K562 (cell line): ENCODE results near the gene MTHFR. TPM values are rescaled to one million over a fixed set of nuclear protein-coding genes. Genes with fewer than 3 reads are reported as not detected.

Source experiments
- ATAC-seq: fragments of 200-7000 bp; cut with Tn5 transposase; 3 replicates; pipeline ENCODE4 v1.9.1; 2020; ENCODE audit warnings: moderate library complexity
- BruUV-seq: library from RNA; stranded (reverse); fragments of 400-500 nt; replicated peaks from 2 replicates; lab custom pipeline; 2021; lab: Mats Ljungman, UMichigan
- CTCF ChIA-PET: fragments of 300-600 bp; formaldehyde crosslinking; extraction: SDS; loops from one replicate; lab custom pipeline; 2021; ENCODE audit warnings: low intra/inter-chr PET ratio; lab: Yijun Ruan, JAX
- POLR2A ChIA-PET: fragments of 300-600, 350-650 bp; sonication (Branson Sonifier 250); formaldehyde crosslinking; extraction: SDS; loops from one replicate; lab custom pipeline; 2021; ENCODE audit warnings: antibody characterized with exemption, inconsistent platforms; lab: Yijun Ruan, JAX
- DNase-seq, 4 experiments: peaks; one replicate each; pipeline versions ENCODE4 v3.0.0 to v3.0.0-alpha.2; 2011 to 2018; ENCODE audit warnings: low spot score in 3 of 4, mixed read lengths in 3 of 4; ENCODE audit errors: extremely low read depth in 1 of 4
- FAIRE-seq: peaks from 2 replicates; lab custom pipeline; 2011; peaks lifted over from hg19 to GRCh38; lab: Jason Lieb, UNC
- H2AFZ ChIP-seq: 2 replicates; pipeline ENCODE4 v1.6.0; 2011; ENCODE audit warnings: low read depth, low read length, control low read depth, inconsistent platforms
- H3K27ac ChIP-seq: fragments of 200-600 bp; 3 replicates; pipeline ENCODE4 v1.8.0; 2011; ENCODE audit warnings: low read depth, mild to moderate bottlenecking, control low read depth, inconsistent platforms, low read length, moderate library complexity, mixed read lengths; ENCODE audit errors: extremely low read depth
- H3K27me3 ChIP-seq, 2 experiments: fragments of 300-600 bp in 1 of 2; 2 replicates in 1 of 2; 3 replicates in 1 of 2; pipeline versions ENCODE4 v1.6.0 to v1.8.0; 2011; ENCODE audit warnings: inconsistent platforms in 2 of 2, low read length in 2 of 2, mild to moderate bottlenecking in 1 of 2, mixed read lengths in 1 of 2, moderate library complexity in 1 of 2; ENCODE audit not compliant: control insufficient read depth in 2 of 2, insufficient read depth in 2 of 2
- H3K36me3 ChIP-seq: fragments of 300-600 bp; 3 replicates; pipeline ENCODE4 v1.8.0; 2011; ENCODE audit warnings: mild to moderate bottlenecking, low read length, inconsistent platforms; ENCODE audit not compliant: control insufficient read depth, insufficient read depth
- H3K4me1 ChIP-seq, 2 experiments: fragments of 200-600 bp in 1 of 2; replicated peaks in 1 of 2; 2 replicates in 1 of 2; 3 replicates in 1 of 2; pipeline versions ENCODE4 v1.5.1 to v1.8.0; 2011; ENCODE audit warnings: inconsistent platforms in 2 of 2, low read length in 2 of 2, mild to moderate bottlenecking in 1 of 2, mixed read lengths in 1 of 2, moderate library complexity in 1 of 2; ENCODE audit not compliant: control insufficient read depth in 2 of 2, insufficient read depth in 2 of 2
- H3K4me2 ChIP-seq: 2 replicates; pipeline ENCODE4 v1.6.1; 2011; ENCODE audit warnings: low read length, control low read depth, inconsistent platforms, mixed read lengths; ENCODE audit not compliant: insufficient read depth
- H3K4me3 ChIP-seq: fragments of 200-600 bp; sonication (generic), shearing (Covaris generic); 2 replicates; pipeline ENCODE4 v1.5.1; 2016; ENCODE audit warnings: control low read depth, inconsistent platforms
- H3K79me2 ChIP-seq: fragments of 200-600 bp; 3 replicates; pipeline ENCODE4 v1.8.0; 2011; ENCODE audit warnings: low read length, inconsistent platforms; ENCODE audit not compliant: control insufficient read depth, insufficient read depth
- H3K9ac ChIP-seq, 2 experiments: 2 replicates each; pipeline versions ENCODE4 v1.6.0 to v1.6.1; 2011; ENCODE audit warnings: low read depth in 2 of 2, low read length in 2 of 2, control low read depth in 1 of 2, inconsistent platforms in 1 of 2, mild to moderate bottlenecking in 1 of 2, mixed read lengths in 1 of 2; ENCODE audit not compliant: insufficient read depth in 1 of 2
- H3K9me1 ChIP-seq: one replicate; pipeline ENCODE4 v1.6.0; 2011; ENCODE audit warnings: inconsistent platforms, mild to moderate bottlenecking, low read length, moderate library complexity; ENCODE audit not compliant: control insufficient read depth, insufficient read depth
- H3K9me3 ChIP-seq: replicated peaks from 2 replicates; pipeline ENCODE4 v1.5.1; 2011; ENCODE audit warnings: low read depth, low read length, inconsistent platforms; ENCODE audit not compliant: control insufficient read depth, insufficient read depth
- H4K20me1 ChIP-seq: replicated peaks from 2 replicates; pipeline ENCODE4 v1.6.1; 2011; ENCODE audit warnings: low read length, inconsistent platforms, mixed read lengths; ENCODE audit not compliant: control insufficient read depth, insufficient read depth
- BRD9 ChIP-seq: fragments of 450-650 bp; IDR thresholded peaks from 2 replicates; pipeline ENCODE4 v1.6.1; 2018; ENCODE audit warnings: low read depth; ENCODE audit not compliant: partially characterized antibody
- CBX3 ChIP-seq, 2 experiments: IDR thresholded peaks; 1 replicate in 1 of 2; 2 replicates in 1 of 2; pipeline ENCODE4 v1.6.1; 2012; ENCODE audit warnings: inconsistent platforms in 2 of 2, low read length in 2 of 2, borderline replicate concordance in 1 of 2, control low read depth in 1 of 2
- KAT7 ChIP-seq: sonication (generic); formaldehyde crosslinking; IDR thresholded peaks from 2 replicates; pipeline ENCODE4 v1.8.0; 2022; ENCODE audit warnings: missing genetic modification reagents, mild to moderate bottlenecking, borderline replicate concordance
- RBFOX2 ChIP-seq: fragments of 200-400 bp; formaldehyde crosslinking; IDR thresholded peaks from 2 replicates; pipeline ENCODE4 v1.6.1; 2017; ENCODE audit warnings: low read depth, mild to moderate bottlenecking, low read length, moderate library complexity
- SRSF1 ChIP-seq: fragments of 200-400 bp; formaldehyde crosslinking; IDR thresholded peaks from 2 replicates; pipeline ENCODE4 v1.6.1; 2017; ENCODE audit warnings: mild to moderate bottlenecking, low read depth, low read length, moderate library complexity
- WGBS: fragments of 100-300 bp; shearing (Covaris generic); methylation state at CpG from one replicate; pipeline ENCODE4 v1.1.6; 2016; ENCODE audit warnings: low coverage, mixed read lengths; ENCODE audit not compliant: insufficient coverage; ENCODE audit errors: missing lambda C conversion rate; 5-methylcytosine and 5-hydroxymethylcytosine counted together
- in situ Hi-C: fragments of 300-500 bp; cut with MboI; formaldehyde crosslinking; loops from 4 replicates; pipeline ENCODE4 v1.15.0; 2018; ENCODE audit warnings: inconsistent platforms, mixed read lengths
- intact Hi-C: fragments of 100-400 bp; cut with micrococcal nuclease; formaldehyde crosslinking; loops from 2 replicates; pipeline ENCODE4 v1.14.2; 2022
- polyA plus RNA-seq, 8 experiments: library from polyadenylated mRNA; depleted of rRNA in 4 of 8; stranded (reverse) in 5 of 8; unstranded in 3 of 8; fragments of >200 nt; fragmentation: Nextera tagmentation in 2 of 8; fragmentation: Illumina TruSeq in 1 of 8; extraction: Ambion mirVana in 2 of 8; extraction: Trizol in 1 of 8; gene quantifications; 2 replicates each; pipeline versions ENCODE4 v1.2.1 to v1.2.3, GENCODE V29; 2011 to 2014; ENCODE audit warnings: inconsistent platforms in 1 of 8, missing spikeins in 1 of 8
- total RNA-seq, 7 experiments: library from RNA; depleted of rRNA in 6 of 7; stranded (reverse); fragments of >200 nt in 6 of 7; fragmentation: Illumina TruSeq in 2 of 7; extraction: Trizol in 2 of 7; gene quantifications; 2 replicates each; pipeline versions ENCODE4 v1.2.1 to v1.2.3, GENCODE V29; 2011 to 2021; ENCODE audit warnings: low replicate concordance in 1 of 7
- TF ChIP-seq, protein P1 (sequence below): fragments of 250-450 bp; sonication (Bioruptor Pico); IDR thresholded peaks from 2 replicates; pipeline ENCODE4 v1.8.0; 2022; ENCODE audit warnings: moderate library complexity, mild to moderate bottlenecking, inconsistent platforms
- TF ChIP-seq, protein P2 (sequence below), 3 experiments: fragments of 200-800 bp in 1 of 3; fragments of 250-450 bp in 1 of 3; fragments of 450-650 bp in 1 of 3; sonication (Bioruptor Pico) in 1 of 3; sonication (Bioruptor generic) in 1 of 3; formaldehyde crosslinking in 1 of 3; IDR thresholded peaks; 2 replicates each; pipeline versions ENCODE4 v1.6.1 to v1.8.0; 2016 to 2022; ENCODE audit warnings: mild to moderate bottlenecking in 2 of 3, missing genetic modification characterization in 2 of 3, missing compliant biosample characterization in 1 of 3, moderate library complexity in 1 of 3

Gene MTHFR
- total and polyA plus RNA-seq, 9 of the 15 experiments (the other 6 are each of a cell fraction or from before 2014, with no cell fraction given): 5.0 to 104 (median 62.6) TPM

DNA sequence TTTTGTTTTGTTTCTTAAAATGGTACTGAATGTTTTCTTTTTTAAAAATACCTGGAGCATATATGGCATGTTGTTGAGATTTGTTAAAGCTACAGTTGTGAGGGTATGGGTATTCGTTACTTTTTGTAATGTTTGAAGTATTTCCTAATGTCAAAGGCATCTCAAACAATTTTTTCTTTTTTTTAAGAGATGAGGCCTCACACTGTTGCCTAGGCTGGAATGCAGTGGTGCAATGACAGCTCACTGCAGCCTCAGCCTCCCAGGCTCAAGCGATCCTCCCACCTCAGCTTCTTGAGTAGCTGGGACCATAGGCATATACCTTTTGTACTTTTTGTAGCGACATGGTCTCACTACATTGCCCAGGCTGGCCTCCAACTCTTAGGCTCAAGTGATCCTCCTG is 16.3 kb upstream of the MTHFR start:
- no peak for FAIRE-seq
- intact Hi-C loops: no loop called here
- ChIA-PET CTCF (no interaction called here), POLR2A (interaction anchor here (1.1 kb wide), 1 partner anchor 87 kb away, joined by 7 read pairs; no protein-coding TSS in a partner anchor)
- H3K27me3 ChIP-seq: no peaks in the 10 kb centered on the region
- no peaks in the 10 kb centered on the region for H3K9me1 ChIP-seq
- H3K36me3 ChIP-seq: peaks cover 81% of the 10 kb centered on the region
- BruUV-seq: no TSS peak
- no peak for ATAC-seq
- H3K4me1 ChIP-seq: no peaks in the 10 kb centered on the region
- 86% methylated on average over 3 of the region's 3 CpGs for WGBS
- H2AFZ ChIP-seq: no peak overlapping the region
- TF ChIP-seq SRSF1 (no peak), RBFOX2 (0 out of 2 replicates have a peak, but pooled peaks have one; percentile 24)
- TF ChIP-seq, all 486 proteins: peak for 1
- no peak overlapping the region for H3K4me2 ChIP-seq
- DNase-seq: no peak
- H3K27ac ChIP-seq: no peak overlapping the region
- in situ Hi-C loops: no loop called here
- H3K9me3 ChIP-seq: no peaks in the 10 kb centered on the region
- no peak overlapping the region for H3K9ac ChIP-seq
- no peaks in the 10 kb centered on the region for H3K79me2 ChIP-seq
- H3K4me3 ChIP-seq: no peak overlapping the region
- no peaks in the 10 kb centered on the region for H4K20me1 ChIP-seq

DNA sequence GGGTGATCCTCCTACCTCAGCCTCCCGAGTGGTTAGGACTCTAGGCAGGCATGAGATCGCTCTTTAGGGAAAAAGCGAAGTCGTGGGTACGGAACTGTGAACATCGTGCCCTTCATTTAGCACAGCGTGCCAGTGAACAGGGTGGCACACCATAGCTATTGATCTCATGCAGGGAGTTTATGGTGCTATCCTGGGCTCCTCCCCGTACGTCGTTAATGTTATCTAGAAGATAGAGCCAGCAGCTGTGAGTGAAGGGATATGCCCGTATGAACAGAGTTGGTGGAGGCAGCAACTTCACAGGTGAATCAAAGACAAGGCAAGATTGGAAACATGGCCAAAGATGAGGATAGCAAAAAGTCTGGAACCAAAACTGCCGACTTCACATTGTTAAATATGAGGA is 11.4 kb upstream of the MTHFR start:
- 91% methylated on average over 12 of the region's 12 CpGs for WGBS
- intact Hi-C loops: no loop called here
- TF ChIP-seq CBX3 (IDR thresholded peaks at IDR 0.05; ENCODE audit: borderline replicate concordance in 1 of 2, low read length in 2 of 2) (no peak), KAT7 (no peak), BRD9 (no peak)
- TF ChIP-seq, protein P1, sequence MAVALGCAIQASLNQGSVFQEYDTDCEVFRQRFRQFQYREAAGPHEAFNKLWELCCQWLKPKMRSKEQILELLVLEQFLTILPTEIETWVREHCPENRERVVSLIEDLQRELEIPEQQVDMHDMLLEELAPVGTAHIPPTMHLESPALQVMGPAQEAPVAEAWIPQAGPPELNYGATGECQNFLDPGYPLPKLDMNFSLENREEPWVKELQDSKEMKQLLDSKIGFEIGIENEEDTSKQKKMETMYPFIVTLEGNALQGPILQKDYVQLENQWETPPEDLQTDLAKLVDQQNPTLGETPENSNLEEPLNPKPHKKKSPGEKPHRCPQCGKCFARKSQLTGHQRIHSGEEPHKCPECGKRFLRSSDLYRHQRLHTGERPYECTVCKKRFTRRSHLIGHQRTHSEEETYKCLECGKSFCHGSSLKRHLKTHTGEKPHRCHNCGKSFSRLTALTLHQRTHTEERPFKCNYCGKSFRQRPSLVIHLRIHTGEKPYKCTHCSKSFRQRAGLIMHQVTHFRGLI (CRISPR knock-in tag): no peak
- TF ChIP-seq, protein P2, sequence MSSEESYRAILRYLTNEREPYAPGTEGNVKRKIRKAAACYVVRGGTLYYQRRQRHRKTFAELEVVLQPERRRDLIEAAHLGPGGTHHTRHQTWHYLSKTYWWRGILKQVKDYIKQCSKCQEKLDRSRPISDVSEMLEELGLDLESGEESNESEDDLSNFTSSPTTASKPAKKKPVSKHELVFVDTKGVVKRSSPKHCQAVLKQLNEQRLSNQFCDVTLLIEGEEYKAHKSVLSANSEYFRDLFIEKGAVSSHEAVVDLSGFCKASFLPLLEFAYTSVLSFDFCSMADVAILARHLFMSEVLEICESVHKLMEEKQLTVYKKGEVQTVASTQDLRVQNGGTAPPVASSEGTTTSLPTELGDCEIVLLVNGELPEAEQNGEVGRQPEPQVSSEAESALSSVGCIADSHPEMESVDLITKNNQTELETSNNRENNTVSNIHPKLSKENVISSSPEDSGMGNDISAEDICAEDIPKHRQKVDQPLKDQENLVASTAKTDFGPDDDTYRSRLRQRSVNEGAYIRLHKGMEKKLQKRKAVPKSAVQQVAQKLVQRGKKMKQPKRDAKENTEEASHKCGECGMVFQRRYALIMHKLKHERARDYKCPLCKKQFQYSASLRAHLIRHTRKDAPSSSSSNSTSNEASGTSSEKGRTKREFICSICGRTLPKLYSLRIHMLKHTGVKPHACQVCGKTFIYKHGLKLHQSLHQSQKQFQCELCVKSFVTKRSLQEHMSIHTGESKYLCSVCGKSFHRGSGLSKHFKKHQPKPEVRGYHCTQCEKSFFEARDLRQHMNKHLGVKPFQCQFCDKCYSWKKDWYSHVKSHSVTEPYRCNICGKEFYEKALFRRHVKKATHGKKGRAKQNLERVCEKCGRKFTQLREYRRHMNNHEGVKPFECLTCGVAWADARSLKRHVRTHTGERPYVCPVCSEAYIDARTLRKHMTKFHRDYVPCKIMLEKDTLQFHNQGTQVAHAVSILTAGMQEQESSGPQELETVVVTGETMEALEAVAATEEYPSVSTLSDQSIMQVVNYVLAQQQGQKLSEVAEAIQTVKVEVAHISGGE (CRISPR knock-in tag; IDR thresholded peaks at IDR 0.05): no peak

More for the DNA sequence above, 11.4 kb upstream of the MTHFR start:
- Histone ChIP-seq H3K27ac (no peak overlapping the region), H3K4me3 (no peak overlapping the region), H3K9me3 (no peaks in the 10 kb centered on the region), H4K20me1 (no peaks in the 10 kb centered on the region), H3K4me2 (no peak overlapping the region), H2AFZ (no peak overlapping the region), H3K9ac (no peak overlapping the region), H3K4me1 (0 out of 5 replicates have a peak, but pooled peaks cover 0 to under 1% of the 10 kb centered on the region in 2 experiments), H3K36me3 (peaks cover 72% of the 10 kb centered on the region), H3K9me1 (no peaks in the 10 kb centered on the region), H3K79me2 (peaks cover 8% of the 10 kb centered on the region), H3K27me3 (no peaks in the 10 kb centered on the region)
- no TSS peak for BruUV-seq
- ChIA-PET POLR2A (interaction anchor here (0.8 kb wide), 1 partner anchor 10 kb away, joined by 3 read pairs; no protein-coding TSS in a partner anchor), CTCF (interaction anchor here (0.7 kb wide), 1 partner anchor 91 kb away, joined by 5 read pairs; no protein-coding TSS in a partner anchor)
- in situ Hi-C loops: no loop called here
- no peak for ATAC-seq
- no peak for DNase-seq
- FAIRE-seq: no peak
